GM10266 (cell line): ENCODE measurements around the gene MRPL27.

Source experiments
- DNase-seq: peaks from one replicate; pipeline ENCODE4 v3.0.0; 2012; ENCODE audit errors: extremely low spot score
- TF ChIP-seq, protein P1 (sequence below): IDR thresholded peaks from 2 replicates; pipeline ENCODE4 v1.5.1; 2012; ENCODE audit warnings: mild to moderate bottlenecking, low read depth; ENCODE audit not compliant: control insufficient read depth, insufficient read depth; ENCODE audit errors: missing control alignments

MRPL27 gene

DNA sequence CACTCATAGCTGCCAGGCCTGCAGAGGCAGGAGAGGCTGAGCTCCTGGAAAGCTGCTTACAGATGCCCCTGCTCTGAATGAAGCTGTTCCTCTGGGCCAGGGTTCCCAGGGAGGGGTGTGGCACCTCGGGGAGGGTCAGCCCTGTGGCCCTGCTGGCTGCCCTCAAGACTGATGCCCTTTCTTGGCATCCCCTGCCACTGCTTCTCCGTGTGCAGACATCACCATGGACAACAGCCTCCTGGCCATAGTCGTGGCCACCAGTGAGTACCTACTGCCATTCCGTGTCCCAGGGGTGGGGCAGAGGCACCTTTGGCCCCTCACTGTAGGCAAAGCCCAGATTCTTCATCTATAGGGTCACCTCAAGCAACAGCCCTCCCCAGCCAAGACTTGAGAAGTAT lies 8.9 kb downstream of the MRPL27 start:
- no peak for DNase-seq

DNA sequence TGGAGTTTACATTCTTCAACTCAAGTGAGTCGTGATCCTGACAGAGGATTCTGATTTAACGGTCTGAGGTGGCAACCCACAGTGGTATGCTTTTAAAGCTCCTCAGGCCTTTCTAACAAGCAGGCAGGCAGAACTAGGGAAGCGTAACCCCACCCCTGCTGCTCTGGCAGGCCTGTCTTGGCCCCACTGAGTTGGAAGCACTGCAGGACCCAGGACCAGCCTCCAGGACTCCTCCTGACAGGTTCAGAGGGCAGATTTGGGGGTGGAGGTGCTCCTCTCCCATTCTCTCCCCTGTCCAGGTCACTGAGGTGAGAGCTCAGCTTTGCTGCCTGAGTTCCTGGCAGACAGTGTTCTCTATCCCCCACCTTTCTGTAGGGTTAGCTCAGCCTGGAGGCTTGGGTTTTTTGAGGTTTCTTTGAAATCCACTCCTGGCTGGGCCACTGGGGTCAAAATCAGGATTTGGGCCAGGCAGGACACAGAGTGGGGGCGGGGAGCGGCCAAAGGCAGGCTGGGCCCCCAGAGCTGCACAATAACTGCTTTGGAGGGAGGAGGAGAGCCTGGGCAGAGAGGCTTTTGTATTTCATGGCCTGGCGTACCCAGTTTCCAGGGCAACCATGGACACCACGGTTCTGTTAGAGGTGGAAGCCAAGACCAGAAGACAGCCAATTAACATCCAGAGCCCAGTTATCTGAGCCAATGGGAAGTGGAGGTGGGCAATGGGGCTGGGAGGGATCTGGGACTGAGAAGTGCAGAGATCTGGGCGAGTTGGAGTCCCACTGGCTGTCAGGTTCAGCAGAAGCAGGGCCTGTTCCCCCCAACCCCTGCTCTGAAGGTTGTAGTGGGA lies 9.5 kb downstream of the MRPL27 start:
- TF ChIP-seq, protein P1, sequence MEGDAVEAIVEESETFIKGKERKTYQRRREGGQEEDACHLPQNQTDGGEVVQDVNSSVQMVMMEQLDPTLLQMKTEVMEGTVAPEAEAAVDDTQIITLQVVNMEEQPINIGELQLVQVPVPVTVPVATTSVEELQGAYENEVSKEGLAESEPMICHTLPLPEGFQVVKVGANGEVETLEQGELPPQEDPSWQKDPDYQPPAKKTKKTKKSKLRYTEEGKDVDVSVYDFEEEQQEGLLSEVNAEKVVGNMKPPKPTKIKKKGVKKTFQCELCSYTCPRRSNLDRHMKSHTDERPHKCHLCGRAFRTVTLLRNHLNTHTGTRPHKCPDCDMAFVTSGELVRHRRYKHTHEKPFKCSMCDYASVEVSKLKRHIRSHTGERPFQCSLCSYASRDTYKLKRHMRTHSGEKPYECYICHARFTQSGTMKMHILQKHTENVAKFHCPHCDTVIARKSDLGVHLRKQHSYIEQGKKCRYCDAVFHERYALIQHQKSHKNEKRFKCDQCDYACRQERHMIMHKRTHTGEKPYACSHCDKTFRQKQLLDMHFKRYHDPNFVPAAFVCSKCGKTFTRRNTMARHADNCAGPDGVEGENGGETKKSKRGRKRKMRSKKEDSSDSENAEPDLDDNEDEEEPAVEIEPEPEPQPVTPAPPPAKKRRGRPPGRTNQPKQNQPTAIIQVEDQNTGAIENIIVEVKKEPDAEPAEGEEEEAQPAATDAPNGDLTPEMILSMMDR, result no peak
- no peak for DNase-seq

More for the DNA sequence above, 8.9 kb downstream of the MRPL27 start:
- TF ChIP-seq, protein P1, result no peak

DNA sequence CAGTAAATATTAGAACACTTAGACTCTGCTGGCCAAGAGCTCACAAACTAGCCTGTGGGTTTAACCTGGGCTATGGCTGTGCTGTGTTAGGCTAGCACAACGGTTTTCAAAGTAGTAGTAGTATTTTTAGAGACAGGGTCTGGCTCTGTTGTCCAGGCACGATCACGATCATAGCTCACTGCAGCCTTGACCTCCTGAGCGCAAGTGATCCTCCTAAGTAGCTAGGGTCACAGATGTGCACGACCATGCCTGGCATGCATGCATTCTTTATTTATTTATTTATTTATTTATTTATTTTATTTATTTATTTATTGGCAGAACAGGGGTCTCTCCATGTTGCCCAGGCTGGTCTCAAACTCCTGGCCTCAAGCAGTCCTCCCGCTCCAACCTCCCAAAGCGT lies 10.3 kb downstream of the MRPL27 start:
- no peak for DNase-seq

DNA sequence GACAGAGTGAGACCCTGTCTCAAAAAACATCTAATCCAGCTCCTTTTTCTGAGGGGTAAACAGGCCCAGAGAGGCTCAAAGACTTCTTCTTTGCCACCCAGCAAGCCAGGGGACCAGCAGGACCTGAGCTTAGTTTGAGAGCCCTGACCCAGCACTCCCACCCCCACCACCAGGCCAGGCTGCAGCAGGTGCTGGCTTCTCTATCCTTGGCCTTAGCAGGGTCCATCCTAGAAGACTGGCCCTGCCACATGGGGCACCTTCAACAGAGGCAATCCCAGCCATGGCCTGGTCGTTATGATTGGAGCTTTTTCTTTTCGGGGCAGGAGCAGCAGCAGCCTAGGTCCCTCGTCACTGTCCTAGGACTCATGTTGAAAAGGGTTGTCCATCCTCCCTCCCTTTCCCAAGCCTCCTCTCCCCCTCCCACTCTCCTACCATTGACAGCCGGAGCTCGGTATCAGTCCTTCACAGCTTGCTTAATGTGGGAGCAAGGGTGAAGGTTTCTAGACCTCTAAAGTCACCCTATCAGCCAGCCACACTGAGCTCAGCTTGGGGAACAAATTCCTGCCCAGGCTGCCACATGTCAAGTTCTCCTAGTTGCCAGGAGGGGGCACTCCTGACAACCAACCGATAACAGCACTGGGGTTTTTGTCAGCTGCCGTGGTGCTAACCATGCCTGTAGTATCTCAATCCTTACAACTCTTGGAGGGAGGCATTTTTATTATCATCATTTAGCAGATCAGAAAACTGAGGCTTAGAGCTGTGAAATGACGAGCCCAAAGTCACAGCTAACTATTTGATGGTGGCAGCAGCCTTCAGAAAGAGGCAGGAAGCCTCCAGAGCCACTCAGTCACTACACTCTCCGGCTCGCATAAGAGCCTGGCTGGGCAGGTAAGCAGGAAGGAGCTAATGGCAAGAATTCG lies 11.2 kb downstream of the MRPL27 start:
- peak; percentile 81 for DNase-seq
- TF ChIP-seq, protein P1, result peak; percentile 75

More for the DNA sequence above, 10.3 kb downstream of the MRPL27 start:
- TF ChIP-seq, protein P1, result no peak

DNA sequence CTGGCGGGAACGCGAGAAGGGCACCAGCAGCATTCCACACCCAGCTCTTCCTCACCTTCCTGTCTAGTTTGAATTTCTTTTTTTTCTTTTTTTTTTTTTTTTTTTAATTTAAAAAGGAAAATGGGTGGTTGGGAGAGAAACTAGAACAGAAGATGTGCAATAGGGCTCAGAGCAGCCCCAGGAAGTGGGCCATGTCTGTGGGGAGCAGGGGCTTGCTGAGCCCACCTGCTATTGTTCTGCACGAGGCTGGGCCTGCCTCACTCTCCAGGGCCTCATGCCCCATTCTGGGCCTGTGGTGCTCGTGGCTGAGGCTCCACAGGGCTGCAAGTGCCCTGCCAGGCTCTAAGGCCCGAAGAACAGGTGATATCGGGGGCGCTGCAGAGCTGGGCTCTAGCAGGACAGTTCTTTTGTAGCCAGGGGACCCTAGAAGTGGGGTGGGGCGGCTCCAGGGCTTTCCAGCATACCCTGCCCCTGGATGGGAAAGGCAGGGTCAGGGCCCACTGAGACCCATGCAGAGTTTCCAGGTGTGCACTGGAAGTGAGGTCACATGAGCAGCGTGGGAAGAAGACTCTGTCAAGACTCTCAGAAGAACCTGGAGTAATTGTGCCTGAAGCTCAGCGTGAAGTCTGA lies 12.4 kb downstream of the MRPL27 start:
- TF ChIP-seq, protein P1, result no peak

DNA sequence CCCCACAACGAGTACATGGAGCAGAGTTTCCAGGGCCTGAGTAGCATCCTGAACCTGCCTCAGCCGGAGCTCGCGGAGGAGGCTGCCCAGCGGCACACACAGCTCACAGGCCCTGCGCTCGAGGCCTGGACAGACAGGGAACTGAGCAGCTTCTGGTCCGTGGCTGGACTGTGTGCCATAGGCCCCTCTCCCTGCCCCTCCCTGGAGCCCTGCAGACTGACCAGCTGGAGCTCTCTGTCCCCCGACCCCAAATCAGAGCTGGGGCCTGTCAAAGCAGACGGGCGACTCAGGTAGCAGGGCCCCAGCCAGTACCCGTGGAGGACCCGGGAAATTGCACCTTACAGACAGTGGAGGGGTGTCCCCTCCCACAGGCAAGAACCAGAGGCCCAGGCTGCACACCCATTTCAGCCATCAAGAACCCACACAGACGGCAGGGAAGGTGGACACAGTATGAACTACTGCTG lies 13.0 kb downstream of the MRPL27 start:
- TF ChIP-seq, protein P1, result no peak
- no peak for DNase-seq

More for the DNA sequence above, 12.4 kb downstream of the MRPL27 start:
- no peak for DNase-seq
